ENCODE measurements around the gene RNF208. TPM values are rescaled to one million over a fixed set of nuclear protein-coding genes. Genes with fewer than 3 reads are reported as not detected.

Gene RNF208
- total and polyA plus RNA-seq, 10 of the 15 experiments (the other 5 are each of a cell fraction or from before 2014, with no cell fraction given), result 0.06 to 10.7 (median 0.77) TPM

DNA sequence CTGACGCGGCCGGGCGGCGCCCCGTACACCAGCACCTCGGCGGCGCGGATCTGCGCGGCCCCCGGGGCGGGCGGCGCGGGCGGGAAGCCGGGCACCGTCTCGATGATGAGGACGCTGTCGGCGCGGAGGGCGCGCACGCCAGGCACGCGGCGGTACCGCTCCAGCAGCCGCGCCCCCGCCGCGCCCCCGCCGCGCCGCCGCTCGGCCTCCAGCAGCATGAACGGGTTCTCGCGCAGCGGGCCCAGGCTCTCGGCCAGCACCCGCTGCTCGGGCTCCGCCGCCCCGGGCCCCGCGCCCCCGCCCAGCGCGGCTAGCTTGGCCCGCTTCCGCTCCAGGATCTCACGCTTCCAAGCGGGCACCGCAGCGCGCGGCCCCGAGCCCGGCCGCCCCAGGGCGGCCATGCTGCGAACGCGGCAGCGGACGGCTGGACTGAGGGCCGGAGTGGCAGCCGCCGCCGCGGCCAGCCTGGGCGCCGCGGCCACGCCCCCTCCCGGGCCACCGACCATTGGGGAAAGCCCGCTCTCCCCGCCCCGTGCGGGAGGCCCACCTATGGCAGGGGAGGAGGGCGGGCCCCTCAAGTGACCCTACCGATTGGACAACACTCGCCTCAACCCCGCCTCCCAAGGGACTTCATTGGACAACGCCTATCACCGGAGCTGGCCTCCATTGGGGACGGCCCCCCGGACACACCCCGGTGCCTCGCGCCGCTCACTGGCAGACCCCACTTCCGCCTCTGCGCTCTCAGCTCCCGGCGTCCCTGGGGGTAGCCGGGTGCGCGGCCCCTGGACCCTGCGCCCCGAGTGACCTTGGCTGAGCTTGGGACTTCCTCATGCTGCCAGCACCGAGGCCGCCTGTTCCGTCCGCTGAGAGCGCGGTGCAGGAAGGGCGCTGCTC lies 21.5 kb downstream of the RNF208 start, which contains the start of gene TPRN (continued):
- TF ChIP-seq E2F4 (IDR thresholded peaks at IDR 0.05; ENCODE audit: low read depth, low read length) (peak; percentile 14; the same call in 1 of the 2 replicates), USF2 (IDR thresholded peaks at IDR 0.05; ENCODE audit: borderline replicate concordance, low read depth, low read length) (peak; percentile 38; the same call in 1 of the 2 replicates), CEBPB (IDR thresholded peaks at IDR 0.05; ENCODE audit: borderline replicate concordance in 1 of 2, low read depth in 2 of 2, low read length in 2 of 2) (no peak), ZNF622 (IDR thresholded peaks at IDR 0.05) (no peak), IKZF1 (conservative IDR thresholded peaks at IDR 0.05) (peak; percentile 60), LARP7 (IDR thresholded peaks at IDR 0.05) (peak; percentile 97), SMARCA5 (IDR thresholded peaks at IDR 0.05) (peak; percentile 71; the same call in 1 of the 2 replicates), KLF5 (IDR thresholded peaks at IDR 0.05; ENCODE audit: partially characterized antibody) (peak; percentile 45), PML (IDR thresholded peaks at IDR 0.05; ENCODE audit: low read length) (peak; percentile 45; the same call in 1 of the 2 replicates), RUNX3 (IDR thresholded peaks at IDR 0.05; ENCODE audit: low read length) (no peak), TBL1XR1 (IDR thresholded peaks at IDR 0.05; ENCODE audit: low read depth, low read length) (peak; percentile 22; the same call in 1 of the 2 replicates), RAD51 (IDR thresholded peaks at IDR 0.05) (peak; percentile 44; the same call in 1 of the 2 replicates), BMI1 (IDR thresholded peaks at IDR 0.05; ENCODE audit: borderline replicate concordance) (no peak), BRCA1 (IDR thresholded peaks at IDR 0.05; ENCODE audit: low read depth, low read length) (no peak), CBFB (IDR thresholded peaks at IDR 0.05; ENCODE audit: low read depth) (peak; percentile 21; the same call in 1 of the 2 replicates), STAT1 (conservative IDR thresholded peaks at IDR 0.05) (no peak), TCF3 (IDR thresholded peaks at IDR 0.05; ENCODE audit: borderline replicate concordance, insufficient read depth, low read depth, low read length) (no peak), SIX5 (IDR thresholded peaks at IDR 0.05; ENCODE audit: low read depth, low read length, severe bottlenecking) (no peak), NR2F1 (conservative IDR thresholded peaks at IDR 0.05) (peak; percentile 88)
- TF ChIP-seq, protein P1, sequence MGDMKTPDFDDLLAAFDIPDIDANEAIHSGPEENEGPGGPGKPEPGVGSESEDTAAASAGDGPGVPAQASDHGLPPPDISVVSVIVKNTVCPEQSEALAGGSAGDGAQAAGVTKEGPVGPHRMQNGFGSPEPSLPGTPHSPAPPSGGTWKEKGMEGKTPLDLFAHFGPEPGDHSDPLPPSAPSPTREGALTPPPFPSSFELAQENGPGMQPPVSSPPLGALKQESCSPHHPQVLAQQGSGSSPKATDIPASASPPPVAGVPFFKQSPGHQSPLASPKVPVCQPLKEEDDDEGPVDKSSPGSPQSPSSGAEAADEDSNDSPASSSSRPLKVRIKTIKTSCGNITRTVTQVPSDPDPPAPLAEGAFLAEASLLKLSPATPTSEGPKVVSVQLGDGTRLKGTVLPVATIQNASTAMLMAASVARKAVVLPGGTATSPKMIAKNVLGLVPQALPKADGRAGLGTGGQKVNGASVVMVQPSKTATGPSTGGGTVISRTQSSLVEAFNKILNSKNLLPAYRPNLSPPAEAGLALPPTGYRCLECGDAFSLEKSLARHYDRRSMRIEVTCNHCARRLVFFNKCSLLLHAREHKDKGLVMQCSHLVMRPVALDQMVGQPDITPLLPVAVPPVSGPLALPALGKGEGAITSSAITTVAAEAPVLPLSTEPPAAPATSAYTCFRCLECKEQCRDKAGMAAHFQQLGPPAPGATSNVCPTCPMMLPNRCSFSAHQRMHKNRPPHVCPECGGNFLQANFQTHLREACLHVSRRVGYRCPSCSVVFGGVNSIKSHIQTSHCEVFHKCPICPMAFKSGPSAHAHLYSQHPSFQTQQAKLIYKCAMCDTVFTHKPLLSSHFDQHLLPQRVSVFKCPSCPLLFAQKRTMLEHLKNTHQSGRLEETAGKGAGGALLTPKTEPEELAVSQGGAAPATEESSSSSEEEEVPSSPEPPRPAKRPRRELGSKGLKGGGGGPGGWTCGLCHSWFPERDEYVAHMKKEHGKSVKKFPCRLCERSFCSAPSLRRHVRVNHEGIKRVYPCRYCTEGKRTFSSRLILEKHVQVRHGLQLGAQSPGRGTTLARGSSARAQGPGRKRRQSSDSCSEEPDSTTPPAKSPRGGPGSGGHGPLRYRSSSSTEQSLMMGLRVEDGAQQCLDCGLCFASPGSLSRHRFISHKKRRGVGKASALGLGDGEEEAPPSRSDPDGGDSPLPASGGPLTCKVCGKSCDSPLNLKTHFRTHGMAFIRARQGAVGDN (IDR thresholded peaks at IDR 0.05), result peak; percentile 59
- TF ChIP-seq, protein P2, sequence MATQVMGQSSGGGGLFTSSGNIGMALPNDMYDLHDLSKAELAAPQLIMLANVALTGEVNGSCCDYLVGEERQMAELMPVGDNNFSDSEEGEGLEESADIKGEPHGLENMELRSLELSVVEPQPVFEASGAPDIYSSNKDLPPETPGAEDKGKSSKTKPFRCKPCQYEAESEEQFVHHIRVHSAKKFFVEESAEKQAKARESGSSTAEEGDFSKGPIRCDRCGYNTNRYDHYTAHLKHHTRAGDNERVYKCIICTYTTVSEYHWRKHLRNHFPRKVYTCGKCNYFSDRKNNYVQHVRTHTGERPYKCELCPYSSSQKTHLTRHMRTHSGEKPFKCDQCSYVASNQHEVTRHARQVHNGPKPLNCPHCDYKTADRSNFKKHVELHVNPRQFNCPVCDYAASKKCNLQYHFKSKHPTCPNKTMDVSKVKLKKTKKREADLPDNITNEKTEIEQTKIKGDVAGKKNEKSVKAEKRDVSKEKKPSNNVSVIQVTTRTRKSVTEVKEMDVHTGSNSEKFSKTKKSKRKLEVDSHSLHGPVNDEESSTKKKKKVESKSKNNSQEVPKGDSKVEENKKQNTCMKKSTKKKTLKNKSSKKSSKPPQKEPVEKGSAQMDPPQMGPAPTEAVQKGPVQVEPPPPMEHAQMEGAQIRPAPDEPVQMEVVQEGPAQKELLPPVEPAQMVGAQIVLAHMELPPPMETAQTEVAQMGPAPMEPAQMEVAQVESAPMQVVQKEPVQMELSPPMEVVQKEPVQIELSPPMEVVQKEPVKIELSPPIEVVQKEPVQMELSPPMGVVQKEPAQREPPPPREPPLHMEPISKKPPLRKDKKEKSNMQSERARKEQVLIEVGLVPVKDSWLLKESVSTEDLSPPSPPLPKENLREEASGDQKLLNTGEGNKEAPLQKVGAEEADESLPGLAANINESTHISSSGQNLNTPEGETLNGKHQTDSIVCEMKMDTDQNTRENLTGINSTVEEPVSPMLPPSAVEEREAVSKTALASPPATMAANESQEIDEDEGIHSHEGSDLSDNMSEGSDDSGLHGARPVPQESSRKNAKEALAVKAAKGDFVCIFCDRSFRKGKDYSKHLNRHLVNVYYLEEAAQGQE (IDR thresholded peaks at IDR 0.05; ENCODE audit: low read depth, low read length), result no peak
